ENCODE results near the gene RABGAP1. TPM values are rescaled to one million over a fixed set of nuclear protein-coding genes. Genes with fewer than 3 reads are reported as not detected.

The RABGAP1 gene
- polyA plus RNA-seq, 3 donors from 2014 or later: 14.0 to 24.2 (median 14.7) TPM

DNA sequence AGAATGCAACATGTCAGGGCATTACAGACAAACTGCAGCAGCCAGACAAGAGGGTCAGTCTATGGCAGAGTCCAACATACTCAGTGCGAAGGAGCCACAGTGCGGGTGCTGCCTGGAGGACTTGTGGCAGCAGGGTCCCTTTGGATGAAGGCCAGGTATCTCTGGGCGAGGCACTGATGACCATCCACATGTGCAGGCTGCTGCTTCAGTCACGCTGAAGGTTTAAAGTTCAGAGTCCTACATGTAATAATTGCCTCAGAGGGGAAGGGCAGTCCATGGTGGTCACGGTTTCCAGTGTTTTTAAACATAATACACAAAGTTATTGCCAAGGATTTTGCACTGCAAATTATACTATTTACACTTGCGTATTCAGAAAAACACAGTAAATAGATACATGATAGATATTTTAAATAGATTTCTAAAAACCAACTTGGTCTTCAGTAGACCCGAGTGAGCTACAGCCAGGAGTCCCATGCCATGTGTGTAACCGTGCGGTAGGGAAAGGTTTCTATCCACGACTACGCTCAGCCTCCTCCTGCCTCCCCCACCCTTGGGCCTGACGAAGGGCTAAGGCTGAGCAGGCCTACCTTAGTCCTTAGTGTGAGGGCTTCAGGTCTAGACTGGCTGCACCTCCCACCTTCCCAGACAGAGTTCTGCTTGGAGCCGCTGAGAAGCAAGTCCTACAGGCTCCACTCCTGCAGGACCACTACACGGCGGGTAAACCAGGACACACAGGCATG lies 168.9 kb downstream of the RABGAP1 start:
- Mint-ChIP-seq H3K27me3 (ENCODE audit: low read depth in 3 of 3) (peaks cover 0 to 6% (median 0%) of the 10 kb centered on the region in 3 donors), H3K4me1 (peaks cover 0 to 4% of the 10 kb centered on the region in 2 donors), H3K4me3 (no peak overlapping the region), H3K36me3 (peaks cover 8 to 16% (median 13%) of the 10 kb centered on the region in 3 donors), H3K9me3 (no peaks in the 10 kb centered on the region), H3K27ac (peak overlapping the region in 1 of 6 donors; percentile 68)
- no peak for DNase-seq

DNA sequence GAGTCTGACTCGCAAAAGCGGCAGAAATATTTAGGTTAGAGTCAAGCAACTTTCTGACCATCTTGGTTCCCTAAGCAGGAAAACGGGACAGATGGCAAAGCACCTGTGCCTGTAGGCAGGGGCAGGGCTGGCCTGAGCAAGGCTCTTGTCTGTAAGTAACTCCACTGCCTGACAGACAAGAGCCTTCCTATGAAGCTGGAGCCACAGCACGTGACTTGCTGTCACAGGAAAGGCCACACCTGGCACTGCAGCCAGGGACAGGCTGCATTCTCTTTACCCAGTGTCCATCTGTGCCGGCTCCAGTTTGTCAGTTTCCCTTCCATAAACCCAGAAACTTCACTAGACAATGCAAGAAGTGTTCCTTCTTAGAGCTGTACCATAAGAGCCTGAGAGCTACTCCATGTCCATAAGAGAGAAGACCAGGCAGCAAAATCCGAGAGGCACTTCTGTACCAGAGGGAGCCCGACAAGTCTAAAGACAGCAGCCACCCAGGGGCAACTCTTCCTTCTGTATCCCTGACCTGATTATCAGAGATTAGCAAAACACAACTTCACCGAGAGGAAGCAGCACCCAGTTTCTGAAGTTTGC lies 170.7 kb downstream of the RABGAP1 start:
- Mint-ChIP-seq H3K4me1 (peaks cover 0 to 4% of the 10 kb centered on the region in 2 donors), H3K36me3 (peaks cover 4 to 13% (median 10%) of the 10 kb centered on the region in 3 donors), H3K27ac (peak overlapping the region in 1 of 6 donors; percentile 23), H3K9me3 (no peaks in the 10 kb centered on the region), H3K27me3 (ENCODE audit: low read depth in 3 of 3) (peaks cover 0 to 6% (median 2%) of the 10 kb centered on the region in 3 donors), H3K4me3 (no peak overlapping the region)
- DNase-seq: no peak

DNA sequence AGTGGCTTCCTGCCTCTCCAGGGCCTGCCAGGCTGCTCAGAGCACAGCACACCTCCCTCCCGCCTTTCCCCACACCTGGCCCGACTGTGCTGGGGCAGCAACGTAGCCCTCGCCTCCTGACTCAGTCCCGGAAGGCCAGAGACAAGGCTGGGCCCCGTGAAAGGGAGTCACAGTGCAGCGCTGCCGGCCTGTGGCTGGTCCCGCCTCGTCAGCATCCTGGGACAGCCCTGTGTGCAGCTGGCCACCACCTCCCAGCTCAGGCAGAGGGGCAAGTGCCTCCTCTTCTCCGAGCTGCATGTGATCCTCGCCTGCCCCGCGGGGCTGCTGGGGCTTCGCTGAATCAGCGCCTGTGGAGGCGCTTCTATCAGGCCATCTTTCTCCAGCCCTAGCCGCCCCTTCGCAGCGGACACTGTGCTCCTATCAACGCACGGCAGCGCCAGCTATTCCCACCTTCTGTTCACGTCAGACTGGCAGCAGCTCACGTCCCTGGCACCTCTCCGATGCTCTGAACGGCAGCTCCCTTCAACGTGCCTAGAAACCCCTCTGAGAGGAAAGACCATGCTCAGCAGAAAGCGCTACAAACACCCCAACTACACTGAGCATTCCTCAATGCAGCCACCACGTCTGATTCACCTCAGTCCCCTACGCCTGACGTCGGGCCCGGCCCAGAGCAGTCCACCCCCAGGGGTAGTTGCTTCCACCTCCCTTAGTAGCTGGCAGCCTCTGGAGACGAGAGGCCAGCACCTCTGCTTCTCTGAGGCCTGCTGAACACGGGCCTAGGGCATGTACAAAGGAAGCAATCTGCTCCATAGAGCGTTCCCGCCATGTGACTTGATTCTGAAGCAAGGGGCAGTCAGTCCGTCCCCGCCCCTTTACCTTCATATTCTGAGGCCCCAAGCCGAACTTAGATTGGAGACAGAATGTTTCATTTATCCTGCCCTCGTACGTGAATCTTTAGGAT lies 171.5 kb downstream of the RABGAP1 start:
- Mint-ChIP-seq H3K27ac (no peak overlapping the region), H3K4me3 (peak overlapping the region in 1 of 5 donors; percentile 12), H3K9me3 (no peaks in the 10 kb centered on the region), H3K27me3 (ENCODE audit: low read depth in 3 of 3) (peaks cover 0 to 6% (median 2%) of the 10 kb centered on the region in 3 donors), H3K4me1 (peaks cover 0 to 4% of the 10 kb centered on the region in 2 donors), H3K36me3 (peaks cover 0 to 13% (median 9%) of the 10 kb centered on the region in 3 donors)
- DNase-seq: peak in 1 of 3 donors; percentile 1

DNA sequence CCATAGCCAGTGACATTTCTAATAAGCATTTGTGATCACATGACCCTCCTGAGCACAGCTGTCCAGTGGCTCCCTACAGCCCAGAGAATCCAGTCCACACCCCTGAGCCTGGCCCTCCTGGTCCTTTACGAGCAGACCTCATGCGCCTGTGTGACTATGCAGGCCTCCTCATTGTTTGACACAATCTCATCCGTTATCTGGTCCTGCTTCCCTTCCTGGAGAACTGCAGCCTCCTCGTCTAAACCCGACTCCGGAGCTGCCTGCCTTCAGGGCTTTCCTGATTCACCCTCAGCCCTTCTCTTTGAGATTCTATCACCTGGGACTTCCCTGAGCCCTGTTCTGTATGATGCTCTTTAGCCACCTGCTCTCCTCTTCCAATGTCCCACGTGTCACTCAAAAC lies 172.4 kb downstream of the RABGAP1 start:
- Mint-ChIP-seq H3K4me1 (peaks cover 0 to 4% of the 10 kb centered on the region in 2 donors), H3K9me3 (no peaks in the 10 kb centered on the region), H3K36me3 (peaks cover 0 to 7% (median 4%) of the 10 kb centered on the region in 3 donors), H3K27ac (no peak overlapping the region), H3K27me3 (ENCODE audit: low read depth in 3 of 3) (peaks cover 0 to 3% (median 2%) of the 10 kb centered on the region in 3 donors), H3K4me3 (no peak overlapping the region)
- no peak for DNase-seq

- H3K9me3 Mint-ChIP-seq: no peaks in the 10 kb centered on the region
- no peaks in the 10 kb centered on the region for H3K36me3 Mint-ChIP-seq
- peaks cover 0 to 3% (median 2%) of the 10 kb centered on the region in 3 donors for H3K27me3 Mint-ChIP-seq (ENCODE audit: low read depth in 3 of 3)
- no peak overlapping the region for H3K4me3 Mint-ChIP-seq
- peaks cover 0 to 4% of the 10 kb centered on the region in 2 donors for H3K4me1 Mint-ChIP-seq
- H3K27ac Mint-ChIP-seq: peak overlapping the region in 1 of 6 donors; percentile 34
- DNase-seq: no peak
Measured at GRCh38 chr9:123115146-123115913, 174.5 kb downstream of the RABGAP1 start.

DNA sequence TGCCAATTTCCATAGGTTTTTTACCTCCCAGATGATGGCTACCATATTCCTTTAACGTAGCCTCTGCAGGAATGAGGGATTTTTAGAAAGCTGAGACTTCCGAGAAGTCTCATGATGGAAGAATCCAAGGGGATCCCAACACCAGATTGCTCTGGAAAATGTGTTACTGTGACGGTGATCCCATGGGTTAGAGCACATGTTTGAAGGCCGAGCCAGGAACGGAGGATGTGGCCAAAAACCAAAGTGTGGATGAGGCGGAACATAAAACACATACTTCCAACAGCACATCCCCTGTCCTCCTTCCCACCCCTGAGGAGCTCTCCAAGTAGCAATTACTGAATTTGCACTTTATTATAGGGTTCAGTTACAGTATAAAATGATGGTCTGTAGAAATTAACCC lies 175.2 kb downstream of the RABGAP1 start:
- no peak overlapping the region for H3K4me3 Mint-ChIP-seq
- no peaks in the 10 kb centered on the region for H3K36me3 Mint-ChIP-seq
- no peak overlapping the region for H3K27ac Mint-ChIP-seq
- H3K9me3 Mint-ChIP-seq: no peaks in the 10 kb centered on the region
- DNase-seq: no peak
- H3K4me1 Mint-ChIP-seq: peaks cover 0 to 2% of the 10 kb centered on the region in 2 donors
- H3K27me3 Mint-ChIP-seq (ENCODE audit: low read depth in 3 of 3): peaks cover 0 to 3% (median 2%) of the 10 kb centered on the region in 3 donors

DNA sequence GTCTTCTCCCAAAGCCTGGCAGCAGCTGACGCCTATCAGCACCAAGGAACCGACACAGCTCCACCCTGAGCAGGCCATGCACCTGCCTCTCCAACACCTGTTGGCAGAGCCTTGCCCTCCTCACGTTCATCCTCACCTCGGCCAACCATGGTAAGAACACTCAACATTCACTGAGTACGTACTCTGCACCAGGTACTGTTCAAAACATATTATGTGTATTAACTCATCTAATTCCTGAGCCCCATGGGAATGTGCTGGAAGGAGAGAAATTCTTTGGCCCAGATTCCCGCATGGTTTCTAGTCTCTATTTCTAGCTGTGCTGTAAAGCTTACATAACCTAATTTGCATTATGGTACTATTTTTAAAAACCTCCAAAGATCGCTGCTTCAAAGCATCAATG lies 178.7 kb downstream of the RABGAP1 start:
- H3K27me3 Mint-ChIP-seq (ENCODE audit: low read depth in 3 of 3): peaks cover 0 to 2% (median 0%) of the 10 kb centered on the region in 3 donors
- H3K4me3 Mint-ChIP-seq: no peak overlapping the region
- no peak overlapping the region for H3K27ac Mint-ChIP-seq
- H3K36me3 Mint-ChIP-seq: peaks cover 0 to 2% (median 0%) of the 10 kb centered on the region in 3 donors
- H3K9me3 Mint-ChIP-seq: no peaks in the 10 kb centered on the region
- no peaks in the 10 kb centered on the region for H3K4me1 Mint-ChIP-seq
- DNase-seq: no peak

DNA sequence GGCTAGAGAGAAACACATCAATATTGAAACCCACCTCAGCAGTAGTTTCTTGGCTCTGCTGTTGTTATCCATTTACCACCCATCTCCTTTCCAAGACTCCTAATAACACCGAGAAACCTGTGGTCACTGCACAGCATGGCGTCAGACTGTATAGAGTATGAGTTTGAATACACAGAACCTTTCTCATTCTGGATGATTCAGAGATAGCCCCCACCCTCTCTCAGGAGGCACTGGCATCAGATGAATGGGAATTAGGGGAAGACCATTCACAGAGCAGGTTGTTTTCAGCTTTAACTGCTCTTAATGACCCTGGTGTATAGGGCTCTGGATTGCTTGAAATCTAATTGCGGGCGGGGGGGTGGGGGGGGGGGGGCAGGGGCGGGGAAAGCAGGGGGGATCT lies 179.3 kb downstream of the RABGAP1 start:
- Mint-ChIP-seq H3K9me3 (no peaks in the 10 kb centered on the region), H3K27ac (no peak overlapping the region)
- DNase-seq: no peak

GRCh38 chr9:123120953-123121352 lies 180.1 kb downstream of the RABGAP1 start:
- Mint-ChIP-seq H3K36me3 (peaks cover 0 to 2% (median 0%) of the 10 kb centered on the region in 3 donors), H3K27me3 (ENCODE audit: low read depth in 3 of 3) (peaks cover 0 to 2% (median 0%) of the 10 kb centered on the region in 3 donors), H3K4me1 (no peaks in the 10 kb centered on the region), H3K9me3 (no peaks in the 10 kb centered on the region), H3K27ac (no peak overlapping the region), H3K4me3 (no peak overlapping the region)
- no peak for DNase-seq

More for the DNA sequence above, 179.3 kb downstream of the RABGAP1 start:
- H3K27me3 Mint-ChIP-seq (ENCODE audit: low read depth in 3 of 3): peaks cover 0 to 2% (median 0%) of the 10 kb centered on the region in 3 donors
- H3K4me3 Mint-ChIP-seq: no peak overlapping the region
- peaks cover 0 to 2% (median 0%) of the 10 kb centered on the region in 3 donors for H3K36me3 Mint-ChIP-seq
- no peaks in the 10 kb centered on the region for H3K4me1 Mint-ChIP-seq

DNA sequence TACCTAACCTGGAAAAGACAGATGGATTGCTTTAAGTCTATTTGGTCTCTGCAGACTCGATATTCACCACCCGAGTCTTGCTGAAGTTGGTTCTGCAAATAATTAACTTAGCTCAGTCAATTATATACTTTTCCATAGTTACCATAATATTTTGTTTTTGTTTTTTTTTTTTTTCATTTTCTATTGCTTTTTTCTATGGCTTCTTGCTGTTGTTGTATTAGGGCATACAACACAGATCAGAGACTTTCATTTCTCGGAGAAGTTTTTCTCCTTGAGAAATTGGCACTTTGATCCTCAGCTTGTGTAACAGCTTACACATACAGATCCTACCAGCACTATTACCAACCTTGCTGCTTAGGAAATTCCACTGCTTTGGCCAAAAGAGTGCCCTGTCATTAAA lies 180.6 kb downstream of the RABGAP1 start:
- H3K36me3 Mint-ChIP-seq: peaks cover 0 to 7% (median 0%) of the 10 kb centered on the region in 3 donors
- peaks cover 0 to under 1% (median 0%) of the 10 kb centered on the region in 3 donors for H3K27me3 Mint-ChIP-seq (ENCODE audit: low read depth in 3 of 3)
- H3K4me3 Mint-ChIP-seq: no peak overlapping the region

GRCh38 chr9:123127512-123128075 lies 186.8 kb downstream of the RABGAP1 start:
- Mint-ChIP-seq H3K9me3 (no peaks in the 10 kb centered on the region), H3K4me1 (no peaks in the 10 kb centered on the region), H3K27ac (no peak overlapping the region), H3K27me3 (ENCODE audit: low read depth in 3 of 3) (no peaks in the 10 kb centered on the region), H3K4me3 (no peak overlapping the region), H3K36me3 (peaks cover 0 to 14% (median 0%) of the 10 kb centered on the region in 3 donors)
- DNase-seq: no peak

More for the DNA sequence above, 180.6 kb downstream of the RABGAP1 start:
- H3K27ac Mint-ChIP-seq: no peak overlapping the region
- H3K9me3 Mint-ChIP-seq: no peaks in the 10 kb centered on the region
- no peaks in the 10 kb centered on the region for H3K4me1 Mint-ChIP-seq
- DNase-seq: no peak

DNA sequence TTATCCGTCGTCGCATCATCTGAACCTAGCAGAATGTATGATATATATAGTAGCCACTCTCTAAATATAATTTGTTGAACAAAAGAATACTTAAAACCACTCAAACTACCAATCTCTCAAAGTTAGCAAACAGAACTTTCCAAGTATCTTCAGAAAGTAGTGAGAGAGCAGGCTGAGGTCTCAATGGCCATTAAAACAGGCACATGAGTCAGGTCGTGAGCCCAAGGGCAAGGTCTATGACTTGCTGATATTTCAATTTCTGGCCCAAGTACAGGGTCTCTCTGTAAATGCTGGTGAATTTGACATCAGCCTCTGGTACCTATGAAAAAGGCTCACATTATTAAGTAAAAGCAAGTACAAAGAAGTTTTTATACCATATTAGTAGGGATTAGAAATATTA lies 187.8 kb downstream of the RABGAP1 start:
- Mint-ChIP-seq H3K27ac (no peak overlapping the region), H3K9me3 (no peaks in the 10 kb centered on the region), H3K4me3 (no peak overlapping the region), H3K27me3 (ENCODE audit: low read depth in 3 of 3) (no peaks in the 10 kb centered on the region), H3K4me1 (no peaks in the 10 kb centered on the region), H3K36me3 (peaks cover 0 to 14% (median 0%) of the 10 kb centered on the region in 3 donors)
- no peak for DNase-seq

Measured in immature natural killer cell (primary cell).